Activated T-helper 9 cell treated with anti-CD3 and anti-CD28 coated beads, Interleukin-2, amount 50 U/mL, for 16 hours (primary cell): ENCODE results near the gene TBC1D17.
A peak's percentile ranks its signal among the peaks of the same experiment; 100 is the strongest.
"Not testable (repeated sequence)": the region's sequence is repeated elsewhere in the genome, so short reads cannot be mapped to it uniquely, and the experiment has no call there.

Experiments used
- DNase-seq: peaks from one replicate; pipeline ENCODE4 v3.0.0-alpha.2; 2020; ENCODE audit warnings: low read depth

Gene TBC1D17

DNA sequence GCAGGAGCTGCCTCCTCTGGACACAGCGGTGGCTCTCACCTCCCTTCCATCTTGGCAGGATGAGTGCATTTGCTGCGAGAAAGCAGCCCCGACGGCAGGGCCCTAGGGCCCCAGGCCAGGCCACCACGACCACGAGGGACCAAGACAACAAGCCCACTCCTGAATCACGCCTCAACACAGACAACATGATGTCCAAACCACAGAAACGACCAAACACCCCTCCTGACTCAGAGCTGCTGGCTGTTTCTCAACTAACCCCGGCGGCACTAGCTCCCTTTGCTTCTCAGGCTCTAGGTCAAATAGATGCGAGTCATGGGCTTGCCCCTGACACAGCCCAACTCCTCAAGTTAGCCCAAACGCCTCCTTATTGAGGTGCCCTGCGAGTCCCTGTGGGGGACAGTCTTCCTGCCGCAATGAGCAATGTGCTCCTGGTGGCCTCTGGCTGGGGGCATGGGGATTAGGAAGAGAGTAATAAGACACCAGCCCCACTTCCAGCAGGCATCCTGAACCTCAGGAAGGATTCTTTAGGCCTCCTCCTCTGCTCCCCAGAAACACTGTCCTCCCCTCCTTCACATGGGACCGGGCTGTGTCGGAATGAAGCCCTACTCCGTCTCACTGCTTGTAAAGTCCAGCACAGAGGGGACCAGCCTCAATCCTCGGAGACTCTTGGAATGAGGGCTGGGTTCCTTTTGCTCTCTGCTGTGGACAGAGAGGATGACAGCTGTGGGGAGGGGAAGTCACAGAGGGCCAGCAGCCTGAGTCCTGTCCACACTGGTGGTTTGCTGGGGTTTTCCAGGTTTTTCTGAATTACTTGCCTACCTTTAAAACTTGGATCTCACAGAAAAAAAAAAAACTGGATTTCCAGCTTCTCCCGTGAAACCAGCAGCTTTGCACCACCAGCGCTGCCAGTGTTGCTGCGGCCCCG is 44.6 kb downstream of the TBC1D17 start:
- no peak for DNase-seq

DNA sequence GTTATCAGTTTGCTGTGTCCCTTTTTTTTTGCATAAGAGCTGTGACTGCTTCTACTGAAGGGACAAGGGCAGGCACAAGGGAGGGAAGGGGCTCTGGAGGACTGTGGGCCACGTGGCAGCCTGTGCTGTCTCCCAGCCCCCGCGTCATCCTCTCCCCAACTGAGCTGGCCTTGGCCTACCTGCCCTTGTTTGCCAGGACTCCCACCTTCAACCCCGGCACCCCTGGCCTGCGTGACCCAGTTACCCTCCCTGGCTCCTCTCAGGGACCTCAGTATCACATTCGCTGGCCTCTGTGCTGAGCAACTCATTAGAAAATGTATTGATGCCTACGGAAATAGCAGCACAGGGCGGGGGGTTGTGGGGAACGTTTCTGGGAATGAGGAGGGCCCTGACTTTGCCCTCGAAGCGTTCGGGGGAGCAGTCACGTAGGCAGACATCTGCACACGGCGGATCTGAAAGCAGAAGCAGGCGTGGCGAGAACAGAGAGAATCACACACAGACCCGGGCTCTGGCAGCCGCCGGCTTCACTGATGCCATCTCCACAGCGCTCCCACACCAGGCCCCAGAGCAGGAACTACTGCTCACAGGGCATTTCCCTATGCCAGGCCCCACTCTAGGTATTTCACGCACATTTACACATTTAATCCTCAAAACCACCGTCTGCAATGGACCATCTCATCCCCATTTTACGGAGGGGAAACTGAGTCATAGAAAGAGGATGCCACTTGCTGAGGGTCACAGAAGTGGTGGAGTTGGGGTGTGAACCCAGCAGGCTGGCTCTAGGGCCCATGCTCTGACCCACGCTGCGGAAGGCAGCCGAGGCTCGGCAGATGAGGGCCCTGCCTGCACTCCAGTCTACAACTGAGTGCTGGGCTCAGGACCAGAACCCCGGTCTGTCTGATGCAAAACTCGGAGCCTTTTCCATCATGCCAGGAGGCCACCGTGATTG is 45.8 kb downstream of the TBC1D17 start:
- DNase-seq = no peak

DNA sequence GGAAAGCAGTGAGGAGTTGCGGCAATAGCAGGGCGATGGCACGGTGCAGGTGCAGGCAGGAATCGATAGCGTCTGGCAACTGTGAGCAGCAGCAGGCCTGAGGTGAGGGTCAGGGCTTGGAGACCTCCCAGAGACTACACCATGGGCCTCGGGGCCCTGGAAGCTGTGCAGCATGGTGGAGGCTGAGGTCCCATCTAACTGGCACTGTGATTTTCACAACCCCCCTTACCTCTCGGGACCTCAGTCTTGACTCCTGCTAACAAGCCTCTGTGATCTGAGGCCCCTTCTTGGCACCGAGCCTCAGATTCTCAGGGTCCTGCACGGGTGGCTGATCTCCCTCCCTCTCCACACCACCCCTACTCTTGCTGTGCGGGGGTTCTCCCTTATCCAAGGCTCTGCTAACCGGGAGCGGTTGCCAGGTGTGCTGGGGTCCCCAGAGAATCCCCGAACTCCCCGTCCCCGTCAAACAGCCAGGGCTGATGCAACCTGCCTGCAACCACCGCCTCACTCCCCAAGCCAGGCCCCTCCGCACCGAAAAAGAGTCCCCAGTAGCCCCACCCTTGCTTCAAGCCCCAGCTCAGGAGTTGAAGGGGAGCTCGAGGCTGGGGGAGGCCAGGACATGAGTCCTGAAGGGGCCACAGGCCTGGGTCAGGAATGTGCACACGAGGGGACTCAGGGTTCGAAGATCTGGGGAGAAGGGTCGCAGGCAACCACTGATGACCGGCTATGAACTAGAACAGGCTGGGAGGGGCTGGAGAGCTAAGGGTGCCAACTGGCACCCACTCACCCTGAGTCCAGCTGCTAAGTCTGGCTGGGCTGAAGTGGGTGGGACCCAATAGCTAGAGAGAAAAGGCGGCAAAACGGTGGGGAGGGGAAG is 46.7 kb downstream of the TBC1D17 start:
- DNase-seq = no peak

DNA sequence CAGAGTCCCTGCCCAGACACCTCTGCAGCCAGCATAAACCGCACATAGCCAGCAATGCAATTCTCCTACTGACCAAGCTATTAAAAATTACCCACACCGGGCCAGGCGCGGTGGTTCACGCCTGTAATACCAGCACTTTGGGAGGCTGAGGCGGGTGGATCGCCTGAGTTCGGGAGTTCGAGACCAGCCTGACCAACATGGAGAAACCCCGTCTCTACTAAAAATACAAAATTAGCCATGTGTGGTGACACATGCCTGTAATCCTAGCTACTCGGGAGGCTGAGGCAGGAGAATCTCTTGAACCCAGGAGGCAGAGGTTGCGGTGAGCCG is 47.3 kb downstream of the TBC1D17 start:
- DNase-seq = not testable (repeated sequence)

DNA sequence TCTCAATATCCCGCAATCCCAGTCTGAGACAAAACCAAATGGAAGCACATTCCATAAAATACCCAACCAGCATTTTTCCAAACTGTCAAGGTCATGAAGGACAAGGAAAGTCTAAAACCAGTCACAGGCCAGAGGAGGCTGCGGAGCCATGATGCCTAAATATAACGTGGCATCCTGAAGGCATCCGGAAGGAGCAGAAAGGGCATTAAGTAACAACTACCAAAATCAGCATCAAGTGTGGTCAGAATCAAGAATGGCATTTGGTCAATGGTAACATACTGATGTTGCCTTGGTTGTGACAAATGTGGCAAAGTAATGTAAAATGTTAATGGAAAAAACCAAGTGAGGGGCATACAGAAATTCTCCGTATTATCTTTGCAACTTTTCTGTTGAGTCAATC is 48.0 kb downstream of the TBC1D17 start:
- no peak for DNase-seq

DNA sequence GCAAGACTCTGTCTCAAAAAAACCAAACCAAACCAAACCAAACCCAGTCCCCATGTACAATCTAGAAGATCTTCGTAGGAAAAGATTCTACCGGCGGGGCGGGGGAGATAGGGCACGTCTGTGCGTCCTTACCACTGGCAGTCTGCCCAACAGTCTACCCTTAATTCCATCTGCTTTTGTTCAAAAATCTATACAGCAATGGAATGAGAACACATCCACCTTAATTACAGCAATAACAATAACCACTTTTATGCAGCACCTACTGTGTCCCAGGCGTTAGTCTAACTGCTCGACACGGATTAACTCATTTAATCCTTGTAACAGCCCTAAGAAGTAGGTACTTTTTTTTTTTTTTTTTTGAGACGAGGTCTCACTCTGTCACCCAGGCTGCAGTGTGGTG is 49.0 kb downstream of the TBC1D17 start:
- DNase-seq = no peak

DNA sequence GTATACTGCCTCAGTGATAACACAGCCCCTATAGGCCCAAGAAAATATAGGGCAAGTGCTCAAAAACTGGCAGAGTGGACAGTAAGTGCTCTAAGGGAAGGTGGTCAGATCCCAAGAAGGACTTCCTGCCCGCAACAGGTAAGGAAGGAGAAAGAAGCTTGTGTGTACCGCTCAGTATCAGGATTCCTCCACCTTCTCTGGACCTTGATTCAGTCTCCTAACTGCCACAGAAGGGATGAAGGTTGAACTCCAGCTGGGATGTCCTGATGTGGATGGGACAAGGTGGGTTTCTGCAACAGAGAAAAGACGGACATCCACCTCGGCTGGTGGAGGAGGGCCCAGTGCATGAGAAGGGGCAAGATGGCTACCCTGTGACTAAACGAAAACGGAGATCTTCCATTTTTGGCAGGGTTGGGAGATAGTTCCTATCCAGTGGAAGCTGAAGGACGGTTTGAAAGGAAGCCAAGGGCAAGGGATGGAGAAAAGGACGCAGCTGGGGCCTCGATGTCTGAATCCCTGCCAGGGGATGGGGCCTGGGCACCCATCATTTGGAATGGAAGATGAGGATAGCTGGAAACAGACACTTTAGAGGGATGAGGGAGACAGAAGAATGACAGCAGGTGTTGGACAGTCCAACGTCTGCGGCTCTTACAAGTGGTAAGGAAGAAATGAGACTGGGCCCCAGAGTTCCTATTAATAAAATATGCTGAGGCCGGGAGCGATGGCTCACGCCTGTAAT is 50.2 kb downstream of the TBC1D17 start:
- DNase-seq = no peak

DNA sequence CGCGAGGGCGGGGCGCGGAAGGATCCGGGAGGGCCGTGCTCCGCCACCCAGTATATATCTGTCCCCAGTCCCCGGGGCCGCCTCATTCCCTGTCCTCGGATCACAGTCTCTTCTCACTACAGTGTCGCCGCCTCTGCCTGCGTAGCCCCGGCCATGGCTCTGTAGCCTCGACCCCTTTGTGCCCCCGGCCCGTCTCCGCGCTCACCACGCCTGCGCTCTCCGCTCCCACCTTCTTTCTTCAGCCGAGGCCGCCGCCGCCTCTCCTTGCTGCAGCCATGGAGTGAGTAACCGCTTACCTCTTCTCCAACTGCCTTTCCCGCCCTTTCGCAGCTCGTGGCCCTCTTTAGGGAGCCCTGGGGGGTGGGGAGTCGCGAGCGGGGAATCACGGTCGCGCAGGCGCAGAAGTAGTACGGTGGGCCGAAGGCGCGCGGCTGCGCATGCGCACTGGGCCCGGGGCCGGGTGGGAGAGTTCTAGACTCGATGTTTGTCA is 51.7 kb downstream of the TBC1D17 start, which contains the start of the genes ATF5 and NUP62:
TSS of gene ATF5 (plus strand) at position 85 of the 490 bp plus-strand sequence. CDS start 1,646 bp downstream, outside the sequence.
TSS of gene NUP62 (minus strand) at position 384 of the 490 bp plus-strand sequence. CDS start 19,697 bp downstream, outside the sequence.
- DNase-seq = peak; percentile 89

DNA sequence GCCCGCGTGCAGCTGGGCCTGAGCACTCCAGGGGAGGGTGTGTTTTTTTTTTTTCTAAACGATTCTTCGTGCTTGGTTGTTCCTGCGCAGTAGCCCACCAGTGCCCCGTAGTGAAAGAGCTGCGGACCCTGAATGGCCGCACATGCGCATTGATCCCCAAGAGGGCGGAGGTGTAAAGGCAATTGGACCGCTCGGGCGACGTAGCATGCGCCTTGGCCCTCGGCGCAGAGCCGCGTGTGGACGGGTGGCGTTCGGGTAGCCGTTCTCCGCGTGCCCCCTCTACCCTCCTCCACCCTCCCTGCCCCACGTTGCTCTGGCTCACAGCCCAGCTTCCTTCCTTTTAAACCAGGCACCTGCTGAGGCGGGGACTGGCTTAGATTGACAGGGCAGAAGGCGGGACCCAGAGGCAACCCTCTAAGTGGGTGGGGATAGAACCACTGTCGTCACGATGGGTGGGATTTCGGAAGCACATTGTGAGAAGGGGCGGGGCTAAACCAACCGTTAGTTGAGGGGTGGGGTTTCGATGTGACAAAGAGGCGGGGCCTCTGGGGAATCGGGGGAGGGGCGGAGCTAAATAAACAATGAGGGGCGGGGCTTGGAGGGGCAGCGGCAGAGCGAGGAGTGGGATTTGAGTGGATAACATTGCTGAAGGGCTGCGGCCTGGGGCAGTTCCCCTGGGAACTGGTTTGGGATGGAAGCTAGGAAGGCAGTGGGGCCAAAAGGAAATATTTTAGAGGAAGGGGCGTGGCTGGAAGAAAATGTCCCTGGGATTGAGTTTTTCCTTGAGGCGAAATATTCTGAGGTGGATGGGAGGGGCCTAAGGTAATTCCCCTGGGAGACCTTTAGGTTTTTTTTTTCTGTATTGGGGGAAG is 52.3 kb downstream of the TBC1D17 start:
- peak; percentile 81 for DNase-seq

DNA sequence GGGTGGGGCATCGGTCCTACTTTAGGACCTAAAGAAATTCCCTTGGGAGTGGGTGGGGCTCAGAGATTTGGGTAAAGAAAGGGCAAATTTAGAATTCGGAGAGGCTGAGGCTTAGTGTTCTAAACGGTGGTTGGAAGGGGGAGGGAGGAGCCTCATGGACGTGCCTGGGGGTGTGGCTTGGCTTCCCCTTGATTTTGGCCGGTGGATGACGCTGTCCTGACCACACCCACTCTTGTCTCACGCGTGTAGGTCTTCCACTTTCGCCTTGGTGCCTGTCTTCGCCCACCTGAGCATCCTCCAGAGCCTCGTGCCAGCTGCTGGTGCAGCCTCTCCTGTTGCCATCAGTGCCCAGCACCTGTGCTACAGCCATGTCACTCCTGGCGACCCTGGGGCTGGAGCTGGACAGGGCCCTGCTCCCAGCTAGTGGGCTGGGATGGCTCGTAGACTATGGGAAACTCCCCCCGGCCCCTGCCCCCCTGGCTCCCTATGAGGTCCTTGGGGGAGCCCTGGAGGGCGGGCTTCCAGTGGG is 53.0 kb downstream of the TBC1D17 start:
- DNase-seq = no peak

DNA sequence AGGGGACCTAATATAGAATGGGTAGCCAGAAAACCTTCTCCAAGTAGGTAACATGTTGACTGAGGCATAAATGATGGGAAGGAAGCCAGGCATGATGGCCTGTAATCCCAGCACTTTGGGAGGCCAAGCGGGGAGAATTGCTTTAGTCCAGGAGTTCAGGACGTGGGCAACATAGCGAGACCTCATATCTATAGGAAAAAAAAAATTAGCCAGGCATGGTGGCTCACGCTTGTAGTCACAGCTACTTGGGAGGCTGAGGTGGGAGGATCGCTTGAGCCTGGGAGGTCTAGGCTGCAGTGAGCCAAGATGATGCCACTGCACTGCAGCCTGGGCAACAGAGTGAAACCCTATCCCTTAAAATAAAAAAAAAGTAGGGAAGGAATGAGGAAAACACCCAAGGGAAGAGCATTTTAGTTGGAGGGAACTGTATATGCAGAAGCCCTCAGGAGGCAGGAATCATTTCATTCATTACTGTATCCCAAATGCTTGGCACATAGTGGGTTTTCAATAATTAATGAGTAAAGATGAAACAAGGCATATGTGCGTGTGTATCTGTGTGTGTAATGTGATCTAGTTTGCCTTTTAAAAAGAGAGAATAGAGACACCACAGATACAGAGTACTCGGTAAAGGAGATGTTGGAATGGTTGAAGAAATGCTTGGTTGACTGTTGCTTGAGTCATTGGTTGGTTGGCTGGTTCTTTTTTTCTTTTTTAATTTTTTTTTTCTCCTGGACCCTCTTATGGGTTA is 54.0 kb downstream of the TBC1D17 start:
- DNase-seq = no peak

DNA sequence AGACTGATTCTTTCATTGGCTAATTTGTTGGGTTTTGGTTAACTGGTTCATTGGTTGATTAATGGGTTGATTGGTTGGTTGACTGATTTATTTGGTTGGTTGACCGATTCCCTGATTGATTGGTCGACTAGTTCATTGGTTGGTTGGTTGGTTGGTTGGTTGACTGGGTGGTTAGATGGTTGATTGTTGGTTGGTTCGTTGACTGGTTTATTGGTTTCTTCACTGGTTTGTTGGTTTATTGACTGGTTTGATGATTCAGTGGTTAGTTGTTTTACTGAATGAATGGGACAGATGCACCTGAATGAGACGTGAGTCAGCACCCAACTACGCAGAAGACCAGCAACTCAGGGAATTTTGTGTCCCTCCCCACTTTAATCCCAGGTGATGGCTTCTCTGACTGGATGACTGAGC is 54.5 kb downstream of the TBC1D17 start:
- no peak for DNase-seq

DNA sequence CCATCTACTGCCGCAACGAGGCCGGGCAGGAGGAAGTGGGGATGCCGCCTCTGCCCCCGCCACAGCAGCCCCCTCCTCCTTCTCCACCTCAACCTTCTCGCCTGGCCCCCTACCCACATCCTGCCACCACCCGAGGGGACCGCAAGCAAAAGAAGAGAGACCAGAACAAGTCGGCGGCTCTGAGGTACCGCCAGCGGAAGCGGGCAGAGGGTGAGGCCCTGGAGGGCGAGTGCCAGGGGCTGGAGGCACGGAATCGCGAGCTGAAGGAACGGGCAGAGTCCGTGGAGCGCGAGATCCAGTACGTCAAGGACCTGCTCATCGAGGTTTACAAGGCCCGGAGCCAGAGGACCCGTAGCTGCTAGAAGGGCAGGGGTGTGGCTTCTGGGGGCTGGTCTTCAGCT is 55.2 kb downstream of the TBC1D17 start:
- peak; percentile 11 for DNase-seq

DNA sequence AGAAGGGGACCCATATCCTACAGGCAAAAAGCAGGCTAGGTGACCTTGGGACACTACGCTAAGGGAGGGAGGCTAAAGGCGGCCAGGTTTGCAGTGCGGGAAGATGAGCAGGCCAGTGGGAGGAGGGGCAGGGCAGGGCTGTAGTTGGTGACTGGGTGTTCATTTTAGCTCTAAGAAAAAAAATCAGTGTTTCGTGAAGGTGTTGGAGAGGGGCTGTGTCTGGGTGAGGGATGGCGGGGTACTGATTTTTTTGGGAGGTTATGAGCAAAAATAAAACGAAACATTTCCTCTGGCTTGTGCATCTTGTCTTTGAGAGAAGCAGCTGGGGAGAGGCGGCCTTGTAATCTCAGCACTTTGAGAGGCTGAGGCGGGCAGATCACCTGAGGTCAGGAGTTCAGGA is 56.1 kb downstream of the TBC1D17 start:
- DNase-seq = no peak

DNA sequence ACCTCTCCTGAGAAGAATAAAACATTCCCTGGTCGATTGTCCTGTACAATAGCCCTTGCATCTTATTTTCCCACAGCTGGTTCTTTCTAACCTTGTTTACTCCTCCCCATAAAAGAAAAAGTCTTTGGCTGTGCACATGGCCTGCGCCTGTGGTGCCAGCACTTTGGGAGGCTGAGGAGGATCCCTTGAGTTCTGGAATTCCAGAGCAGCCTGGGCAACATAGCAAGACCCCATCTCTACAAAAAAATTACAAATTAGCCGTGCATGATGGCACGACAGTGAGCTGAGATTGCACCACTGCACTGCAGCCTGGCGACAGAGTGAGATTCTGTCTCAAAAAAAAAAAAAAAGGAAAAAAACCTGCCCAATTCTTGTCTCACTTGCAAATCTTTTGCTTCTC is 59.0 kb downstream of the TBC1D17 start:
- no peak for DNase-seq

DNA sequence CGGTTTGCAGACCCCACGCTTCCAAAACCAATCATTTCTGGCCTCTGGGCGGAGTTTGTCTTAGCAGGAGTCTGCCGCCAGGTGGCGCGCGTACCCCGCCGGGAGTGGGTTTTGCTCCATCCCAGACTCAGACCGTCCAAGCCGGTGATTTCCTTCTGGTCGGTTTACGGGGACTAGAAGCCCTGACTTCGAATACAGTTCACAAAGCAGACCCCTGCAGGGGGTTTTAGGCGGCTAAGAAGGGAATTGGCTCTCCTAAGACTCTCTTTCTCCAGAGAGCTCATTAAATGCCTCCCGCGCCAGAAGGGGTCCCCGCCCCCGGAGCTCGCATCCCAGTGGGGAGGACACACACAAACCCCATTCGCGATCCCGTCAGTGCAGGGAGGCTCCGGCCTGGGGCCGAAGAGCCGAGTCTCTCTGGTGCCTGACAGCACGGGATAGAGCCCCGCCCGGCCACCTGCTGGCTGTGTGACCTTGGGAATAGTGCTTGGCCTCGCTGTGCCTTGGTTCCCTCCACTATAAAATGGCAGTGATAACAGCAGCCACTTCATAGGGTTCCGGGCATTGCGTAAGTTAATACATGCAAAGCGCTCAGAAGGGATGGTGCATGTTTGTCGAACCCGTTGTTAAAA is 60.4 kb downstream of the TBC1D17 start:
- peak; percentile 72 for DNase-seq
